WERI-Rb-1 (cell line): ENCODE measurements around the gene EFNA1.

Experiments used
- DNase-seq: peaks from one replicate; pipeline ENCODE4 v3.0.0-alpha.2; 2020
- H3K27ac ChIP-seq: fragments of 250-450 bp; sonication (Bioruptor Pico); 2 replicates; pipeline ENCODE4 v1.5.1; 2020; ENCODE audit warnings: mild to moderate bottlenecking, moderate library complexity
- H3K27me3 ChIP-seq: fragments of 250-450 bp; sonication (Bioruptor Pico); 2 replicates; pipeline ENCODE4 v1.5.1; 2021; ENCODE audit warnings: mild to moderate bottlenecking, low read depth, moderate library complexity; ENCODE audit not compliant: insufficient read depth, severe bottlenecking
- H3K36me3 ChIP-seq: fragments of 250-450 bp; sonication (Bioruptor Pico); 2 replicates; pipeline ENCODE4 v1.5.1; 2020; ENCODE audit warnings: mild to moderate bottlenecking, moderate library complexity
- H3K4me3 ChIP-seq: 2 replicates; pipeline ENCODE4 v1.5.1; 2011; ENCODE audit warnings: low read depth, mild to moderate bottlenecking, control low read depth, low read length
- H3K9me3 ChIP-seq: fragments of 250-450 bp; sonication (Bioruptor Pico); 2 replicates; pipeline ENCODE4 v1.5.1; 2021; ENCODE audit warnings: mild to moderate bottlenecking, moderate library complexity; ENCODE audit not compliant: severe bottlenecking
- CTCF ChIP-seq: IDR thresholded peaks from 2 replicates; pipeline ENCODE4 v1.5.1; 2011; ENCODE audit warnings: low read depth, mild to moderate bottlenecking, control low read depth, inconsistent platforms, low read length

Gene EFNA1

GRCh38 chr1:155178441-155179111, 50.9 kb downstream of the EFNA1 start:
- H3K9me3 ChIP-seq = no peaks in the 10 kb centered on the region
- H3K27me3 ChIP-seq = no peaks in the 10 kb centered on the region
- DNase-seq = peak; percentile 25
- TF ChIP-seq CTCF = no peak
- H3K27ac ChIP-seq = no peak overlapping the region
- peaks cover 30% of the 10 kb centered on the region for H3K36me3 ChIP-seq
- H3K4me3 ChIP-seq = no peak overlapping the region

- no peaks in the 10 kb centered on the region for H3K9me3 ChIP-seq
- H3K27me3 ChIP-seq = no peaks in the 10 kb centered on the region
- no peak overlapping the region for H3K27ac ChIP-seq
- no peak overlapping the region for H3K4me3 ChIP-seq
- no peak for TF ChIP-seq CTCF
- peaks cover 30% of the 10 kb centered on the region for H3K36me3 ChIP-seq
- DNase-seq = peak; percentile 29
Observed at GRCh38 chr1:155179112-155180031, 51.7 kb downstream of the EFNA1 start.

- peak; percentile 11 for DNase-seq
- no peaks in the 10 kb centered on the region for H3K9me3 ChIP-seq
- H3K27ac ChIP-seq = peak overlapping the region; percentile 67
- H3K4me3 ChIP-seq = no peak overlapping the region
- no peak for TF ChIP-seq CTCF
- peaks cover 30% of the 10 kb centered on the region for H3K36me3 ChIP-seq
- no peaks in the 10 kb centered on the region for H3K27me3 ChIP-seq
Observed at GRCh38 chr1:155181371-155182051, 53.8 kb downstream of the EFNA1 start.

GRCh38 chr1:155182052-155182550, 54.4 kb downstream of the EFNA1 start:
- Histone ChIP-seq H3K9me3 (no peaks in the 10 kb centered on the region), H3K27me3 (no peaks in the 10 kb centered on the region), H3K27ac (peak overlapping the region; percentile 67), H3K36me3 (peaks cover 27% of the 10 kb centered on the region), H3K4me3 (no peak overlapping the region)
- TF ChIP-seq CTCF = no peak
- peak; percentile 89 for DNase-seq

- TF ChIP-seq CTCF = no peak
- no peak overlapping the region for H3K27ac ChIP-seq
- no peaks in the 10 kb centered on the region for H3K9me3 ChIP-seq
- no peak for DNase-seq
- H3K27me3 ChIP-seq = no peaks in the 10 kb centered on the region
- peaks cover 18% of the 10 kb centered on the region for H3K36me3 ChIP-seq
- no peak overlapping the region for H3K4me3 ChIP-seq
Observed at GRCh38 chr1:155183775-155184221, 56.1 kb downstream of the EFNA1 start.
